MV-4-11 (cell line): Measurements from ENCODE around the gene DTX4.

Source experiments
- DNase-seq: peaks from one replicate; lab custom pipeline; 2025; lab: John Stamatoyannopoulos, UW

Gene DTX4

GRCh38 chr11:59219836-59220235 lies 47.9 kb downstream of the DTX4 start:
- DNase-seq = no peak

GRCh38 chr11:59221441-59221840 lies 49.5 kb downstream of the DTX4 start:
- DNase-seq = no peak

DNA sequence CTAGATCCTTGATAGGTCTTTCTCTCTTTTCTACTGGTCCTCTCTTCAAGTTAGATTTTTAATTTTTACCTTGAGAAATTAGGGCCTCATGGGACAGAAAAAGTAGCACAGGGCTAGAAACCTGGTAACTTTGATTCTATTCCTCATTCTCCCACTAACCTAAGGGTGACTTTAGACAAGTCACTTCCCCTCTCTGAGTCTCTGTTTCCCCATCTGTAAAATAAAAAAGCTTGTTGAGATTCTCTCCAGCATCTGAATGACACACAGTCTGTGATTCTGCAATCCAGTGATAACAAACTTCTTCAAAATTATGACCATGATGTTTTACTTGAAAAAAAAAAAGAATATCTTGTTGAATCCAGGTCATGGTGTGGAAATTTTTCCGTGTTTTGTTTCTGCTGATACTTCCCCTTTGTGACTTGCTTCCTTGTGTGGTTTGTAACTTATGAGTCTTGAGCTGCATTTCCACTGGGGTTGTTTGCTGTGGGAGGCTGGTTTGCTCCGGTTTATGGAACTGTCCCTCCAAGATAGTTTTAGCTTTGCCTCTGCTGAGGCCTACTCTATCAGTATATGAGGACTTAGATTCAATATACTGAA lies 50.6 kb downstream of the DTX4 start:
- peak; percentile 95 for DNase-seq

DNA sequence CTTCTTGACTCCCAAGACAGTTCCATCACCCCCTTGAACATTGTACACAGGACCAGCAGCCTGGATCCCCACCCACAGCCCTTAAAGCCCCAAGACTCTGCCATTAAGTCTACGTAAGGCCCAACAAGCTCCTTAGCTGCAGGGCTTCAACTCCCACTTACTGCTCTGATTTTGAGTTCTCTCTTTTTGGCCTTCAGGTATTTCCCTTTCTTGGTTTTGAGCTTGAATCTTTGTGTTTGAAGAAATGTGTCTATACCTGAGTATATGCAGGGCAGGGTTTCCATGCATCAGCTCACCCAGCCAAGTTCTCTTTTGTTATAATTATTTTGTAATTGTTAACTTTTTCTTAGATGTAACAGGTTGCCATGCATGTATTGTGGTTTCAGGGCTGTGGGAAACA lies 51.2 kb downstream of the DTX4 start:
- no peak for DNase-seq

GRCh38 chr11:59223611-59224010 lies 51.7 kb downstream of the DTX4 start:
- DNase-seq = peak; percentile 66

DNA sequence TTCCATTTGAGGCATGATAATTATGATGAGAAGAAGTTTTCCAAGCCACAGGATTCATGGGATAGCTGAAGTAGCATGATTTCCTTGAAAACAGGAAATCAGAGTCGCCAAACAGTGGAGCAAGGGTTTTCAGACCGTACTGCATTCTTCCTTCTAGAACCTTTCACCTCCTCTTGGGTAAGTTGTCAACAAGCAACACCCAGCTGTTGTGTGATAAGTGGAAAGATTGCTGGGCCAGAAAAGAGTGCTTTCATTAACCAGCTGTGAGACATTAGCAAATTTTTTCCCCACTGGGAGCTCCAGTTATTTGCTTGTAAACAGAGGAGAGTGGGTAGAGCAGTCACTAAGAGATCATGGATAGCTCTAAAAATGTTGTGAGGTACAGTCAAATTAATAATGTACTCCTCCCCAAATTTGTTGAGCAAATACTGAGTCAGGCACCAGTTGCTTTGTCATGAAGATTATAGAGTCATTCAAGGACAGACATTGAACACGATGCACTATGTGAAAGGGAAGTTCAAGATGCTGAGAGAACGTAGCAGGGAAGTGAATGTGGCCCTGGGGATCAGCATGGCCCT lies 52.5 kb downstream of the DTX4 start:
- peak; percentile 77 for DNase-seq

- DNase-seq = no peak
Observed at GRCh38 chr11:59225017-59225416, 53.1 kb downstream of the DTX4 start.

GRCh38 chr11:59226396-59226795 lies 54.5 kb downstream of the DTX4 start:
- no peak for DNase-seq

DNA sequence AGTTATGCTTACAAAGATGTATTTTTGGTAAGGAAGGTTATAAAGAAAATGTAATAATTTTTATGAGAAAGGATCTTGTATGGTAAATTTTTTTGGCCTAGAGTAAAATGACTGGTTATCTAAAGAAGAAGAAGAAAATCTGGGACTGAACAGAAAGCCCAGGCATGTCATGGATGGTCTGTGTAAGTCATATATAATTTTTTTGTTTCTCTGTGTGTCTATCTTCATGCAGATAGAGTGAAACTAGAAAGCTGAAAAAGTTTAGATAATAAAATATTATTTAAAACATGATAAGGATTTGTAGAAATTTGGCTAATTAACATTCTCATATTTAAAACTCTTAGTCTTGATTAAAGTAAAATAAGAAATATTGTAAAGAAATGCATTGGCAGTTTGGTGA lies 68.4 kb downstream of the DTX4 start:
- no peak for DNase-seq

DNA sequence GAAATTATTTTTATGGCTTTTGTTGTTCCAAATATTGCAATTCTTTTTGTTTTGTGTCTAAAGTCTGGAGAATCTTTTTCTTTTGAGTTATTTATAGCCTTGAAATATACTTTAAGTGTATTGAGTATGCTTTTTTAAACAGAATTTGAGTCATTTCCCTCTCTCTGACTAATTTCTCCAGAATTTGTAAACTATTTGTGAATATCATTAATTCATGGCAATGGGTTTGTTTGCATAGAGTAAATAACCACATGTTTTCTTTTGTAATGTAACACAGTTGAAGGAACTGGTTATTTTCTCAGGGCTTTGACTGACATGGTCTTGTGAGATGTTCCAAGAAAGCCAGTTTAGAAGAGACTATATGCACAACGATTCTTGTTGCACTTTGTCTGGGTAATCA lies 71.7 kb downstream of the DTX4 start:
- no peak for DNase-seq

- DNase-seq = peak; percentile 93
Observed at GRCh38 chr11:59247531-59248227, 75.7 kb downstream of the DTX4 start.

DNA sequence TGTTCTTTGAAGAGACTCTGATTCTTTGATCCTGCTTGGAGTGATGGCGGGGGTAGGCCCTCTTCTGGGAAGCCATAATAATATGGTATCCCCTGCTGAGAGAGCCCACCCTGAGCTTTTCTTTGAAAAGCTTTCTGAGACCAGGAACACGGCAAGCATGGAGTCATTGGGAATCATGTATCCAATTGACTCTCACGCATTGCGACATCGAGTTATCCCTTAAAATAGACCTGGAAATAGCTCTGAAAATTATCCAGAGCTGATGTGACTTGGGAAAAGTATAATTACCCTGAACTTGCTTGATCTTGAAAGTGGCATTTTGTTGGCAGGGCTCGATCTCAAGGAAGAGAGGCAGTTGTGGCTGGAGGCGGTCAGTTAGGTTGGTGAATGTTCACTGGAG lies 77.6 kb downstream of the DTX4 start:
- no peak for DNase-seq

DNA sequence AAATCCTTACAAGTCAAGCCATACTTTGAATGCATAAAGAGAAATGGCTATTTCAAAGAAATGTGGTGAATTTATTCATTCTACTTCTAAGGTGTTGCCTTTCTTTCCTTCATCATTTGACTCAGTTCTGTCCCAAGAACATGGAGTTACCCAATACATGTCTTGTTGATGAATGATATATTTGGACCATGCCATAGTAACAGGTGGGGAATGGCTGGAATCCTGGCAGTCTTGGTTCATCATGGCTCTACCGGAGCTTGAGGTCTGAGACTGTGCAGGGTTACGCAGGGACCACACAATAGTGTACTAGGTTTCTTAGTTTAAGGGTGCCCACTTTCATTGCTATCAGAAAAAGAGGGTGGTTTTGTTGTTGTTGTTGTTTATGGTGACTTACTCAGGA lies 81.1 kb downstream of the DTX4 start:
- no peak for DNase-seq

DNA sequence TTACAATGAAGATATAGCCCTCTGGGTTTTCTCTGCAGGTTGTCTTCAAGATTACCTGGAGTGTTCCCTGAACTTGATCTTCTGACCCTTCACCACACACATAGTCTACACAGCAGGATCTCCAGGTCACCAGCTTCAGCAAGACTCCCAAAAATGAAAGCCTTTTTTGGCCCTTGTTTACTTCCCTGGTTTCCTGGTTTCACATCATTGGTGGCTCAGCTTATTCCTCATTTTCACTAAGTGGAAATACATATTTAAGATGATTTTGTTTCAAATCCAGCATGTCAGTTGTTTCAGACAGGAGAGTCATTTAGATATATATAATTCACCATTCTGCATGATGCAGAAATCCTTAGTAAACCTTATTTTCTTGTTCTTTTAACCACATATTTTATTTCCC lies 82.4 kb downstream of the DTX4 start:
- peak; percentile 54 for DNase-seq

GRCh38 chr11:59255281-59255680 lies 83.3 kb downstream of the DTX4 start:
- no peak for DNase-seq
